Forelimb muscle (tissue), 1 donor: Measurements from ENCODE around the gene SLC7A9. TPM values are rescaled to one million over a fixed set of nuclear protein-coding genes. Genes with fewer than 3 reads are reported as not detected.
"Not testable (repeated sequence)": the region's sequence is repeated elsewhere in the genome, so short reads cannot be mapped to it uniquely, and the experiment has no call there.

Source experiments
- DNase-seq: peaks from one replicate; pipeline ENCODE4 v3.0.0-alpha.2; 2013; ENCODE audit warnings: low read depth
- polyA plus RNA-seq: library from polyadenylated mRNA; unstranded; fragments of 120-200 nt; gene quantifications from one replicate; pipeline ENCODE4 v1.2.1, GENCODE V29; 2013; ENCODE audit not compliant: insufficient read length

The SLC7A9 gene
- polyA plus RNA-seq, 1 donor: 0.62 TPM

GRCh38 chr19:32885255-32885654 lies 15.7 kb upstream of the SLC7A9 start:
- not testable (repeated sequence) for DNase-seq

GRCh38 chr19:32881766-32882165 lies 12.2 kb upstream of the SLC7A9 start:
- DNase-seq: no peak

DNA sequence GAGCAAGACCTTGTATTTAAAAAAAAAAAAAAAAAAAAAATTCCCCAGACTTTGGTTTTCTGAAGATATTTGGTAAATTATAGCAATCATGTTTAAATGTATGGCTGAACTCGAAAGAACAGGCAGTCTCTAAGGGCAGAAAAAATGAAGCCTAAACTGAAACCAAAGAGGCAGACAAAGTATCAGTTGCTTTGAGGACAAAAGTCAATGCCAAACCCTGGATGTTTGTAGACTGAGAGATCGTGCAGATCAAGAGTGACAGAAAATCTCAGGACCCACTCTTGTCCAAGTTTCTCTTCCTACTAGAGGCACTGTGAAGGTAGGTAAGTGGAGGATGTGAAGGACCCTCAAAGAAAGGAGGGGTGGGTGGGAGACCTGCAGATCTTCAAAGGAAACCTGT lies 11.1 kb upstream of the SLC7A9 start:
- no peak for DNase-seq

GRCh38 chr19:32879741-32880140 lies 10.2 kb upstream of the SLC7A9 start:
- no peak for DNase-seq

GRCh38 chr19:32878988-32879387 lies 9.4 kb upstream of the SLC7A9 start:
- no peak for DNase-seq

GRCh38 chr19:32877977-32878745 lies 8.6 kb upstream of the SLC7A9 start:
- no peak for DNase-seq

GRCh38 chr19:32877323-32877912 lies 7.9 kb upstream of the SLC7A9 start:
- no peak for DNase-seq

DNA sequence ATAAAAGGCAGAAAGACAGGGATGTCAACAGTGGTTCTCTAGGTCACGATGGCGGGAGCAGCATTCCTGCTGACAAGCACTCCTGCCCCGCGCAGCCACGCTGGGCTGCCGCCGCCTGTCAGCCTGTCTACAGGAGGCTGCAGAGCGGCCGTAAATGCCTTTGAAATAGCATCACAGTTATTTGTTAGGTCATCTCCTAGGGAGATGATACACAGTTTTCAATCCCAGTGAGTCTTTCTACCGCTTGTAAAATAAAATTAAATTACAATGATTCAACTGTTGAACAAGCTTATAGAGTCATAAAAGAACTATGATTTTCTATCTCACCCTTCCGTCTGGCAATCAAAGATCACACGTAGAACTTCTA lies 7.3 kb upstream of the SLC7A9 start:
- no peak for DNase-seq

- DNase-seq: no peak
Observed at GRCh38 chr19:32876236-32876918, 6.8 kb upstream of the SLC7A9 start.

DNA sequence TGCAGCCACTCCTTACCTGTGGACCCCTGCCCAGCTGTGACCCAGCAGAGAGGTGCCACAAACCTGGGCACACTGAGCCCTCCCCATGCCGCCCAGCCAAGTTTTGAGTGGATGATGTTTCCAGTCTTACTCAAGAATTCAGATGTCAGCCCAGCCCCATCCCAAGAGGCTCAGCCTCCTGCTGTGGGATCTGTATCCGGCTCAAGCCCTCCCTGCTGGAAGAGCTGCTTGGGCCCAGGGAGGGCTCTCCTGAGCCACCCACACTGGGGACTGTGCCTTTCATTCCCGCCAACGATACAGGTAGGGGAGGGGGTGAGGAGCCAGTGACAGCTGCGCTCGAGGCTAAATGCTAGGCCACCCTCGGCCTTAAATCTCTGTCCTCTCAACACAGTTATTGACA lies 5.9 kb upstream of the SLC7A9 start:
- no peak for DNase-seq

GRCh38 chr19:32874605-32875004 lies 5.0 kb upstream of the SLC7A9 start:
- no peak for DNase-seq

- no peak for DNase-seq
Observed at GRCh38 chr19:32873247-32873959, 3.8 kb upstream of the SLC7A9 start.

- no peak for DNase-seq
Observed at GRCh38 chr19:32872391-32872790, 2.8 kb upstream of the SLC7A9 start.

DNA sequence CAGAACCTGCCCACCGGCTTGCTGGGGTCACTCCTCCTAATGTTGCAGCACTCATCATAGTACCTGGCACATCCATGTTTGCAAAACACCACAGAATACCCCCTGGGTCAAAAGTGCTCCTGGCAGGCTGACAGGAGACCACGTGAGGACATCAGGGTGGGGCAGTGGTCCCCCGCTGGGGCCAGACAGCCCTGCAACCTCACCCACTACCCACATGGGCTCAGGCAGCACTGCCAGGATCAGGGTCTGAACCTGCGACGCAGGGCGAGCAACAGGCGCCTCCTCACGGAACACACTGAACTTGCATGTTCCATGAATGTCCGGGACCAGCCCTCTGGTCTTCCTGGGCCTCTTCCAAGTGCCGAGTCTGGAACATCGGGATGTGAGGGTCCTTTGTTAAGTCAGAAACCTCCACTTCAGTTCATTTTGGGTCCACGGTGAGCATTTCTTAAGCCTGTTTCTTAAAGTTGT lies 1.4 kb upstream of the SLC7A9 start:
- DNase-seq: no peak

DNA sequence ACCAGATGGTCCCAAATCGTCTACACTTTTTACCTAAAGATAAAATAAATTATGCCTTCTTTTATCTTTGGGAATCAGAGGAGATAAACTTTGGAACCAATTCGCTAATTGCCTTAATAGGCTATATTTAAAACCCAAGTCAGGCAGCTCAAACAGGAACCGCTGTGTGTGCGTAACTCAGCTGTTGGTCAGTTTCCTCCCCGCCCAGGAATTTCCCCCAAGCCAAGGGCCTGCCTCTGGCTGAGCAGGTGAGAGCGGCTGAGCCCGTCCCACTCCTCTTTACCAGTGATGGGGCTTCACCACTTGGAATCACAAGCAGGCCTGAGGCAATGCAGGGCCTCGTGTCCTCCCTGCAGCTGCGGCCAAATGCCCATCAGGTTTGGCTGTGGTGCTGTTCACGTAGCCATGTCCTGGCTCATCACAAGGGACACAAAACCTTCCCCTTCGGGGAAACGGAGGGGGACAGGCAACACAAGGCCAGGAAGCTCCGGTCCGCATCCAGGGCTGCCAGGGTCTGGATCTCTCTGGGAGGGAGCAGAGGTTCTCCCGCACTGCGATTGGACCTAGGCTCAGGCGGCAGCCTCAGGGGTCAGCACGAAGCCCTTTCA lies 503 bp upstream of the SLC7A9 start:
- no peak for DNase-seq

DNA sequence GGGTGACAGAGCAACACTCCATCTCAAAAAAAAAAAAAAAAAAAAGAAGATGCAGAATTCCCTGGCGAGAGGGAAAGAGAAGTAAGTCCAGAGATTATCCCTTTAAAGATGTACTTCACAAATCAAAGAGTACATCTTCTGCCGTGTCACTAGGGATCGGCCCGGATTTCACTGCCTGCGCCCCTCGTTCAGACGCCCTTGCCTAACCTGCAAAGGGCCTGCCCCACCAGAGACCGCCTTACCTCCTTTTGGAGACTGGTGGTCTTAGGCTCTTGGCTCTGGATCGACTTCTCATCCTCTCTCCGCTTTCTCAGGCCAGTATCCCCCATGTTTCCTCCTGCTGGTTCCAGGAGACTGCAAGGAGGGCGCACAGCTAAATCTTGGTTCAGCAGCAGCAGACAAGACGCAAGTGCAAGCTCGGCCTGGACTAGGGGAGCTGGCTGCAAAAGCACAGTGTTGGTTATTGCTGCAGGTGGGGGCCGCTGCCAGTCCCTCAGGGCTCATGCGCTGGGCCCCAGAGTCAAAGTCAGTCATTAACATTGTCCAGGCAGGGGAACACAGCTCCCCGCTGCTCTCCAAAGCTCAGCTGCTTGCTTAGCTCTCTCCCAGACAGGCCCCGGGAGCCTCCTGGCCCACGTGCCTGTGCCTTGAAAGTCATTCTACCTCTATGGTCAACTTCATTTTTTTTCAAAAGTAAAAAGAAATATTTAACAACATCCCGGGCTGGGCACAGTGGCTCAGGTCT lies 1.2 kb downstream of the SLC7A9 start:
- DNase-seq: no peak

DNA sequence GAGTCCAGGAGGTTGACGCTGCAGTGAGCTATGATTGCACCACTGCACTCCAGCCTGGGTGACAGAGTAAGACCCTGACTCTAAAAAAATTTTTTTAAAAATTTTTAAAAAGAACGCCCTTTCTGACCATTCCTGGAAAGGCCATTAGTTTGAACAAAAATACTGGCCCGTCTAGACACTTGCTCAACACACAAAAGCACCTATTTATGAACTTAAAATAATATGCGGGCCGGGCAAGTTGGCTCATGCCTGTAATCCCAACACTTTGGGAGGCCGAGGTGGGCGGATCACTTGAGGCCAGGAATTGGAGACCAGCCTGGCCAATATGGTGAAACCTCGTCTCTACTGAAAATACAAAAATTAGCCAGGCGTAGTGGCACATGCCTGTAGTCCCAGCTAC lies 2.1 kb downstream of the SLC7A9 start:
- not testable (repeated sequence) for DNase-seq

DNA sequence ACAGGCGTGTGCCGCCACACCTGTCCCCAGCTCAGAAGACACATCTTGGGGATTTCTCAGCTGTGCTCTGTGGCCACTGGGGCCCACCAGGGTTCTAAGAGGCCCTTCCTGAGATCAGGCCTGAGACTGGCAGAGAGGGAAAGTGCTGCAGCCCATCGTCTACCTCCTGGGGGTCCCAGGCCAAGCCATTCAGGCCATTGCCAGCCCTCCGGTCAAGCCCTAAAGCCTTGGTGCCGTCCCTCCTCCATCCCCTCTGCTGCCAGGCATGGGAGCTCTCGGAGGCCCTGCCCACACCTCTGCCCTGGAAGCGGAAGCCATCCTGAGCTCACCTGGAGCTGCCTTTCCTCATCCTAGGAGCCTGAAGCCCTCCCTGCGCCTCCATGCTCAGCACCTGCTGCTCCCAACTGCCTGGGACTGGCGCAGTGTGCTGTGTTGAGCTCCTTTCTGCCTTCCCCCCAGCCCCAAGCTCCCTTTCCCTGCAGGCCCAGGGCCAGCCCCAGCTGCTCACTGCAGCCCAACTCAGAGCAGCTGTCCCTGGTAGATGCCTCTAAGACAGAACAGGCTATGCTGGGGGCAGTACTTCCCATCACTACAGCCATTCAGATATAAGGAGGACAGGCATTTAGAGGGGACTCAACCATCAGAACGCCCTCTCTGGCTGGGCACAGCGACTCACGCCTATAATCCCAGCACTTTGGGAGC lies 2.9 kb downstream of the SLC7A9 start:
- no peak for DNase-seq

DNA sequence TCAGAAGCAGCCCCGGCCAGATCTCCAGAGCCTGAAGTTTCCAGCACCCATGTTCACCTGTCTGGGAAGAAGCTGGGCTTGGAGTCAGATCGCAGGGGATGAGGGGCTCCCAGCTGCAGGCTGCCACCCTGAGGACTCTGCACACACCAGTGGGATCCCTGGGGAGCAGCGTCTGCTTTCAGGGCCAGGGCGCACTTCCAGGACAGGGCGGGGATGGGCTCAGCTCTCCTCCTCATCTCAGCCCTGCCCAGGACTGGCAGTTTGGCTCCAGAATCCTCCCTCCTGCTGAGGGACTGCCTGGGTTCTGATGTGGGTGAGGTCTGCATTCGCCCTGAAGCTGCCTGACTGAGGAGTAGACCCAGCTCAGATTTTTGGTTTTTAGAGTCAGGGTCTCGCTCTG lies 3.5 kb downstream of the SLC7A9 start:
- DNase-seq: no peak

GRCh38 chr19:32865326-32865725 lies 4.2 kb downstream of the SLC7A9 start:
- DNase-seq: no peak
